Body of pancreas (tissue), 4 donors: ENCODE measurements around the gene LRRC8B.

Source experiments
- POLR2A ChIP-seq, 3 donors: fragments of 450-650 bp; IDR thresholded peaks; one replicate each; pipeline ENCODE4 v1.6.1; 2016; ENCODE audit warnings: antibody characterized with exemption in 3 of 3, mild to moderate bottlenecking in 2 of 3
- TF ChIP-seq, protein P1 (sequence below), 7 experiments: fragments of 450-650 bp in 4 of 7; fragments of 200-600 bp in 3 of 7; sonication (generic) in 3 of 7; IDR thresholded peaks; one replicate each; pipeline ENCODE4 v1.5.1; 2016 to 2019; ENCODE audit warnings: antibody characterized with exemption in 7 of 7

DNA sequence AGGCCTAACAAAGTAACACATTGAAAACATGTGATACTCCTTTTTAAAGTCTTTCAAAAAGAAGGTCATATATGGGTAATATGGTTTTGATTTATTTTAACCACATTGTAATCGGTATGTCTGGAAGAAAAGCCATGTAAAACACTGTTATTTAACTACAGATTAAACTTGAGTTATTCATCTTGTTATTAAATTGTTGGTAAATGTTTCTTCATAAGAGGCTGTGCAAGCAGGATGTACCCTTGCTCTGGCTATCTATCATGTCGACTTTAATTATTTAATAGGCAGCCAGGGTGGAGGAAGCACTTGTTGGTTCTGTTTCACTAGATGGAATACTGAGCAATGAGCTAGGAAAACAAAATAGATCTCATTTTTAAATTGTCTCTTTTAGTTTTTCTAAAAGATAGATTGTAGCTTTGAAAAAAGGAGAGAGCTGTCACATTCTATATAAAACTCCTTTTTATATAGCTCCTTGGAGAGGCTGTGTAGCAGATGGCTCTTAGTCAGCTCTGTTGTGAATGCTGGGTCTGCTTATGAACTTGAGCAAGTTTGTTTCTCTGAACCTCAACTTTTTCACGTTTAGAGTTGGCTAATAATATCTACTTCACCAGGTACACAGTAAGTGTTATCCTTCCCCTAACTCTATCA, 39.5 kb downstream of the LRRC8B start:
- TF ChIP-seq, protein P1, sequence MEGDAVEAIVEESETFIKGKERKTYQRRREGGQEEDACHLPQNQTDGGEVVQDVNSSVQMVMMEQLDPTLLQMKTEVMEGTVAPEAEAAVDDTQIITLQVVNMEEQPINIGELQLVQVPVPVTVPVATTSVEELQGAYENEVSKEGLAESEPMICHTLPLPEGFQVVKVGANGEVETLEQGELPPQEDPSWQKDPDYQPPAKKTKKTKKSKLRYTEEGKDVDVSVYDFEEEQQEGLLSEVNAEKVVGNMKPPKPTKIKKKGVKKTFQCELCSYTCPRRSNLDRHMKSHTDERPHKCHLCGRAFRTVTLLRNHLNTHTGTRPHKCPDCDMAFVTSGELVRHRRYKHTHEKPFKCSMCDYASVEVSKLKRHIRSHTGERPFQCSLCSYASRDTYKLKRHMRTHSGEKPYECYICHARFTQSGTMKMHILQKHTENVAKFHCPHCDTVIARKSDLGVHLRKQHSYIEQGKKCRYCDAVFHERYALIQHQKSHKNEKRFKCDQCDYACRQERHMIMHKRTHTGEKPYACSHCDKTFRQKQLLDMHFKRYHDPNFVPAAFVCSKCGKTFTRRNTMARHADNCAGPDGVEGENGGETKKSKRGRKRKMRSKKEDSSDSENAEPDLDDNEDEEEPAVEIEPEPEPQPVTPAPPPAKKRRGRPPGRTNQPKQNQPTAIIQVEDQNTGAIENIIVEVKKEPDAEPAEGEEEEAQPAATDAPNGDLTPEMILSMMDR (IDR thresholded peaks at IDR 0.05) = no peak
- no peak for TF ChIP-seq POLR2A (IDR thresholded peaks at IDR 0.05)
